Measurements from ENCODE around the gene CHURC1. TPM values are rescaled to one million over a fixed set of nuclear protein-coding genes. Genes with fewer than 3 reads are reported as not detected.

CHURC1 gene
- total RNA-seq, 1 donor from 2014 or later: 33.1 TPM

DNA sequence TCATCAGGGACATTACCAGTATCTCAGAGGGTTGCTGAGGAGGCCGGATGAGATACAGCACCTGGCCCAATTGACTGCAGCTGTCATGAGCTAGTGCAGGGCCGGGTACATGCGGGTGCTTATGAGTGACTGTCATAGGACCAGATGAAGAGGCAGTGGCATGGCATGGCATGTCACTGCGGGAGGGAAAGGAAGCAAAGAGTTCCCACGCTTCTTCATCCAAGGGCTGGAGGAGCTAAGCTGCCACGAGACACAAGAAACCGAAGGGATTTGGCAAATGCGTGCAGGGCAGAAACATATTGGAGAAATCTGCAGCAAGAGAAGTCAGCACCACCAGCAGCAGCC, 39.0 kb downstream of the CHURC1 start:
- no peak overlapping the region for H3K27ac Mint-ChIP-seq (ENCODE audit: unreplicated experiment)
- H3K9me3 Mint-ChIP-seq: no peaks in the 10 kb centered on the region
- no peak overlapping the region for H3K4me3 Mint-ChIP-seq
- H3K4me1 Mint-ChIP-seq: no peaks in the 10 kb centered on the region
- H3K36me3 Mint-ChIP-seq (ENCODE audit: low read depth): no peaks in the 10 kb centered on the region
- no peaks in the 10 kb centered on the region for H3K27me3 Mint-ChIP-seq (ENCODE audit: low read depth)
- TF ChIP-seq, protein P1, sequence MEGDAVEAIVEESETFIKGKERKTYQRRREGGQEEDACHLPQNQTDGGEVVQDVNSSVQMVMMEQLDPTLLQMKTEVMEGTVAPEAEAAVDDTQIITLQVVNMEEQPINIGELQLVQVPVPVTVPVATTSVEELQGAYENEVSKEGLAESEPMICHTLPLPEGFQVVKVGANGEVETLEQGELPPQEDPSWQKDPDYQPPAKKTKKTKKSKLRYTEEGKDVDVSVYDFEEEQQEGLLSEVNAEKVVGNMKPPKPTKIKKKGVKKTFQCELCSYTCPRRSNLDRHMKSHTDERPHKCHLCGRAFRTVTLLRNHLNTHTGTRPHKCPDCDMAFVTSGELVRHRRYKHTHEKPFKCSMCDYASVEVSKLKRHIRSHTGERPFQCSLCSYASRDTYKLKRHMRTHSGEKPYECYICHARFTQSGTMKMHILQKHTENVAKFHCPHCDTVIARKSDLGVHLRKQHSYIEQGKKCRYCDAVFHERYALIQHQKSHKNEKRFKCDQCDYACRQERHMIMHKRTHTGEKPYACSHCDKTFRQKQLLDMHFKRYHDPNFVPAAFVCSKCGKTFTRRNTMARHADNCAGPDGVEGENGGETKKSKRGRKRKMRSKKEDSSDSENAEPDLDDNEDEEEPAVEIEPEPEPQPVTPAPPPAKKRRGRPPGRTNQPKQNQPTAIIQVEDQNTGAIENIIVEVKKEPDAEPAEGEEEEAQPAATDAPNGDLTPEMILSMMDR (conservative IDR thresholded peaks at IDR 0.05): no peak
- no peak for DNase-seq (ENCODE audit: low read depth, low spot score)

DNA sequence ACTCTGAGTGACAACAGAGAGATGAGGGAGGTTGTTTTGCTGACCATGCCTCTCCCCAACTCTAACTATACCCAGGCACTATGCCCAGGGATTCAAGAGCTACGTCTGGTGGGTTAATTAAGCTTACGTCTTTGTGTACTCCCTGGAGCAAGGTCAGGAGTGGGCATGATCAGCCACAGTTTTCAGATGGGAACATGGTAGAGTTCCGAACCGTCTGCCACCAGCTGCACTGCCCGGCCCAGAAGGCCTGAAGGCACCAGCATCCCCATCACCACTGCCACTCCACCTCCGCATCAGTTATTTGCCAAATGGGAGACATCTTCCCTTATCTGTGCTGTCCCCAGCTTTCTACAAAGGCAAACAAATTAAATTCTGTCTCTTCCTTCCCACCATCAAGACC, 39.4 kb downstream of the CHURC1 start:
- Mint-ChIP-seq H3K4me1 (no peaks in the 10 kb centered on the region), H3K36me3 (ENCODE audit: low read depth) (no peaks in the 10 kb centered on the region), H3K27ac (ENCODE audit: unreplicated experiment) (no peak overlapping the region), H3K4me3 (no peak overlapping the region), H3K9me3 (no peaks in the 10 kb centered on the region), H3K27me3 (ENCODE audit: low read depth) (no peaks in the 10 kb centered on the region)
- no peak for DNase-seq (ENCODE audit: low read depth, low spot score)
- TF ChIP-seq, protein P1 (conservative IDR thresholded peaks at IDR 0.05): no peak

DNA sequence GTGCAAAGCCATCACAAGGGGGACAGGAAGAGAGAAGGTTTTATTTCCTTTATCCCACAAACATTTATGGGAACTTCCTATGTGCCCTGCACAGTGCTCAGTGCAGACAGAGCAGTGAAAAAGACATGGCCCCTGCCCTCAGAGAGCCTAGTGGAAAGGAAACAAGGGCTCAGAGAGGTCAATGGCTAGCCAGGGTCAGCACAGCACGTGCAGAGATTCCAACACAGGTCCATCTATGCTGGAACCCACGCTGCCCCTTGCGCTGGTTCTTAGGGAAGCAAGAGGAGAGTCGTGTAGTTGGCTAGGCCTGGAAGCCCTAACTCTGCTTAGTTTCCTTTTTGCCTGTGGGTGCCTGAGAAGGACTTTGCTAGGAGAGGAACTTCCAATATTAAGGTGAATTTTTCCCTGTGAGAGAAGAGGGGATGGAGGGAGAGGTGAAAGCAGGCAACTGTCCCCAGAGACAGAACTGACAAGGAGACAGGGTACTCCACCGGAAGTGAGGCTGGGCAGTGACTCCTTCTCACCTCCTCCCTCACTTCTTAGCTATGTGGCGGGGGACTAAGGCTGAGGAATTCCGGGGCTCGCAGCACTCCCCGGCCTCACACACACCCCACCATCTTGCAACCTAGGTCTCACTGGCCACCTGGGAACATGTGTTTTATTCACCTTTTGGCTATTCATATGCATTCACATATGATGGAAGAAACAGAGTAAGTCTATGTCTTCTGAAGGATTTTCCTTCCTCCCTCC, 40.4 kb downstream of the CHURC1 start:
- TF ChIP-seq, protein P1 (conservative IDR thresholded peaks at IDR 0.05): no peak
- Mint-ChIP-seq H3K9me3 (no peaks in the 10 kb centered on the region), H3K36me3 (ENCODE audit: low read depth) (no peaks in the 10 kb centered on the region)

DNA sequence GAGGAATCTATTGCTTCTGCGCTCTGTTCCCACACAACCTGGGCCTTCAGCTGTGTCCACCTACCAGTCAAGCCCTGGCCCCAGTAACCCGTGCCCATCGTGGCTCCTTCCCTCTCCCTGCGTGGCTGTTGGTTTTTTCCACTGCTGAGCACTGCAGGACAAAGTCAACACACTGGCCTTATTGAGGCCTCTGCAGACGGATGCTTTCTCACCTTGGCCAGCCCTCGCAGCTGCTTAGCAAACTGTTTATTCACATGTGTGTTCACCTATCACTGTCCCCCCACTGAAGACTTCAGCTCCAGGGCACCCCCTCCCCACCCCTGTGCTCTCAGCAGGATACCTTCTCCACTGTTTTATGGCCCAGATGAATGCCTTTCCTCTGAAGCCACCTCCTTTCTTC, 41.0 kb downstream of the CHURC1 start:
- no peaks in the 10 kb centered on the region for H3K27me3 Mint-ChIP-seq (ENCODE audit: low read depth)
- H3K4me1 Mint-ChIP-seq: no peaks in the 10 kb centered on the region
- H3K4me3 Mint-ChIP-seq: no peak overlapping the region
- H3K27ac Mint-ChIP-seq (ENCODE audit: unreplicated experiment): no peak overlapping the region
- H3K36me3 Mint-ChIP-seq (ENCODE audit: low read depth): no peaks in the 10 kb centered on the region
- no peak for DNase-seq (ENCODE audit: low read depth, low spot score)
- TF ChIP-seq, protein P1 (conservative IDR thresholded peaks at IDR 0.05): no peak
- H3K9me3 Mint-ChIP-seq: no peaks in the 10 kb centered on the region

More for the DNA sequence above, 40.4 kb downstream of the CHURC1 start:
- Mint-ChIP-seq H3K27me3 (ENCODE audit: low read depth) (no peaks in the 10 kb centered on the region), H3K4me1 (no peaks in the 10 kb centered on the region), H3K27ac (ENCODE audit: unreplicated experiment) (no peak overlapping the region), H3K4me3 (no peak overlapping the region)
- DNase-seq (ENCODE audit: low read depth, low spot score): no peak

DNA sequence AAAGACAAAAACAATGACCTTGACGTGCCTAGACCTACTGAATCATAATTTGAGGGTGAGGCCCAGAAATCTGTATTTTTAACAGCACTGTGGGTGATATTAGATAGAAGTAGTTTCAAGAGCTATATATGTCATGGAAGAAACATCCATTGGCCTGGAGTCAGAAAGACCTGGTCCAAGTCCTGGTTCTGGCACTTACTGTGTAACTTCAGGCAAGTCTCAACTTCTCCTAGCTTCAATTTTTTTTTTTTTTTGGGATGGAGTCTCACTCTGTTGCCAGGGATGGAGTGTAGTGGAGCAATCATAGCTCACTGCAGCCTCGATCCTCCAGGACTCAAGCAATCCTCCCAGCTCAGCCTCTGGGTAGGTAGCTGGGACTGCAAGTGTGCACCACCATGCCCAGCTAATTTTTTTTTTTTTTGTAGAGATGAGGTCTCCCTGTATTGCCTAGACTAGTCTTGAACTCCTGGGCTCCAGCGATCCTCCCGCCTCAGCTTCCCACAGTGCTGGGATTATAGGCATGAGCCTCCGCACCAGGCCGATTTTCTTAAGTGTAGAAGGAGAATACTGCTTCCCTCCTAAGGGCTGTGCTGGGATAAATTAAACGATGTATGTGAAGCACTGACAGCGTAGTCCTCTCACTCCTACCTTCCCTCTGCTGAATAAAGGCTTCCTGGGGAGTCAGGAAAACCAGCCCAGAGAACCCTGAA, 42.6 kb downstream of the CHURC1 start:
- TF ChIP-seq, protein P1 (conservative IDR thresholded peaks at IDR 0.05): no peak
- Mint-ChIP-seq H3K9me3 (no peaks in the 10 kb centered on the region), H3K4me3 (no peak overlapping the region), H3K27ac (ENCODE audit: unreplicated experiment) (peak overlapping the region; percentile 19), H3K27me3 (ENCODE audit: low read depth) (no peaks in the 10 kb centered on the region), H3K4me1 (no peaks in the 10 kb centered on the region), H3K36me3 (ENCODE audit: low read depth) (no peaks in the 10 kb centered on the region)
- DNase-seq (ENCODE audit: low read depth, low spot score): no peak

All from neural crest cell (in vitro differentiated cells).